ENCODE results near the gene ARSH.
"Not testable (repeated sequence)": the region's sequence is repeated elsewhere in the genome, so short reads cannot be mapped to it uniquely, and the experiment has no call there.

Gene ARSH, protein sequence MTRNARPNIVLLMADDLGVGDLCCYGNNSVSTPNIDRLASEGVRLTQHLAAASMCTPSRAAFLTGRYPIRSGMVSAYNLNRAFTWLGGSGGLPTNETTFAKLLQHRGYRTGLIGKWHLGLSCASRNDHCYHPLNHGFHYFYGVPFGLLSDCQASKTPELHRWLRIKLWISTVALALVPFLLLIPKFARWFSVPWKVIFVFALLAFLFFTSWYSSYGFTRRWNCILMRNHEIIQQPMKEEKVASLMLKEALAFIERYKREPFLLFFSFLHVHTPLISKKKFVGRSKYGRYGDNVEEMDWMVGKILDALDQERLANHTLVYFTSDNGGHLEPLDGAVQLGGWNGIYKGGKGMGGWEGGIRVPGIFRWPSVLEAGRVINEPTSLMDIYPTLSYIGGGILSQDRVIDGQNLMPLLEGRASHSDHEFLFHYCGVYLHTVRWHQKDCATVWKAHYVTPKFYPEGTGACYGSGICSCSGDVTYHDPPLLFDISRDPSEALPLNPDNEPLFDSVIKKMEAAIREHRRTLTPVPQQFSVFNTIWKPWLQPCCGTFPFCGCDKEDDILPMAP

DNA sequence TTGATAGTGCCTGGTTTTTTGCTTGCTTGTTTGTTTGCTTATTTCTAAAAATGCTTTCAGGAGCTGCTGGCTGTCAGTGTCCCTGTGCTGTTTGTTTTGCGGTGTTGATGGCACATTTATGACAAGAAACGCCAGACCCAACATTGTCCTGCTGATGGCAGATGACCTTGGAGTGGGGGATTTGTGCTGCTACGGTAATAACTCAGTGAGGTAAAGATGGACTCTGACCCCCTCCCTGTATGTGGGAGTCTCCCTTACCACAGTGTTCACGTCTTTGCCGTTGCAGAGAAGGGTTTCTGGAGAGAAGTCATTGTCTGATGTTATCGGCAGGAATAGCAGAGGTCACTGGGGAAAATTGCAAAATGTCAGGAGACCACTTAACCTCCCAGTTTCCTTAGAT lies at the start of gene ARSH:
Gene ARSH (plus strand): TSS at position 52 of the 400 bp plus-strand sequence. CDS start 67 bp downstream, at position 119.
- peaks cover 10% of the 10 kb centered on the region for H3K9me3 ChIP-seq (ENCODE audit: severe bottlenecking)
- no peak for DNase-seq
- H3K36me3 ChIP-seq: no peaks in the 10 kb centered on the region
- H3K27me3 ChIP-seq (ENCODE audit: insufficient read depth, low read depth, severe bottlenecking): peaks cover 12% of the 10 kb centered on the region
- no peak within 1 kb of the TSS for H3K27ac ChIP-seq
- H3K4me3 ChIP-seq (ENCODE audit: low read depth, low read length): no peak within 1 kb of the TSS
- TF ChIP-seq, protein P1, sequence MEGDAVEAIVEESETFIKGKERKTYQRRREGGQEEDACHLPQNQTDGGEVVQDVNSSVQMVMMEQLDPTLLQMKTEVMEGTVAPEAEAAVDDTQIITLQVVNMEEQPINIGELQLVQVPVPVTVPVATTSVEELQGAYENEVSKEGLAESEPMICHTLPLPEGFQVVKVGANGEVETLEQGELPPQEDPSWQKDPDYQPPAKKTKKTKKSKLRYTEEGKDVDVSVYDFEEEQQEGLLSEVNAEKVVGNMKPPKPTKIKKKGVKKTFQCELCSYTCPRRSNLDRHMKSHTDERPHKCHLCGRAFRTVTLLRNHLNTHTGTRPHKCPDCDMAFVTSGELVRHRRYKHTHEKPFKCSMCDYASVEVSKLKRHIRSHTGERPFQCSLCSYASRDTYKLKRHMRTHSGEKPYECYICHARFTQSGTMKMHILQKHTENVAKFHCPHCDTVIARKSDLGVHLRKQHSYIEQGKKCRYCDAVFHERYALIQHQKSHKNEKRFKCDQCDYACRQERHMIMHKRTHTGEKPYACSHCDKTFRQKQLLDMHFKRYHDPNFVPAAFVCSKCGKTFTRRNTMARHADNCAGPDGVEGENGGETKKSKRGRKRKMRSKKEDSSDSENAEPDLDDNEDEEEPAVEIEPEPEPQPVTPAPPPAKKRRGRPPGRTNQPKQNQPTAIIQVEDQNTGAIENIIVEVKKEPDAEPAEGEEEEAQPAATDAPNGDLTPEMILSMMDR (IDR thresholded peaks at IDR 0.05; ENCODE audit: low read depth, low read length): no peak

DNA sequence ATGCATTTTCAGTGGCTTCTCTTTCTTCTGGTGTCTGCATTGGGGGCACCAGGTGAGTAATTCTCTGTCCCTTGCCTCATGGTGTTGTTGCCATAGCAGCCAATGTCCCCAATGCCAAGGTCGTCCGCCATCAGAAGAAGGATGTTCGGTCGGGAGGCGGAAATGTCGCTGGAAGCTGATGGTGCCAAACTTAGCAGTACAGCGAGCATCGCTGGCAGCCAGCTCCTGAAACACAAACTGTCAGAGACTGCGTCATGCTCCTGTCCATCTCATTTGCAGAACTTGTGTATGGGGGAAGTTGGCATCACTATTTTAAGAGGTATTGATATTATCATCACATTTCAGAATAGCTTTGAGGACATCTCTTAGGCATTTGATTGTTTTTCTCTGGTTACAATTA lies 48.1 kb upstream of the ARSH start:
- no peak for DNase-seq
- Histone ChIP-seq H3K27me3 (ENCODE audit: insufficient read depth, low read depth, severe bottlenecking) (peaks cover 28% of the 10 kb centered on the region), H3K9me3 (ENCODE audit: severe bottlenecking) (peaks cover 2% of the 10 kb centered on the region), H3K27ac (no peak overlapping the region), H3K36me3 (no peaks in the 10 kb centered on the region), H3K4me3 (ENCODE audit: low read depth, low read length) (no peak overlapping the region)
- TF ChIP-seq, protein P1 (IDR thresholded peaks at IDR 0.05; ENCODE audit: low read depth, low read length): no peak

DNA sequence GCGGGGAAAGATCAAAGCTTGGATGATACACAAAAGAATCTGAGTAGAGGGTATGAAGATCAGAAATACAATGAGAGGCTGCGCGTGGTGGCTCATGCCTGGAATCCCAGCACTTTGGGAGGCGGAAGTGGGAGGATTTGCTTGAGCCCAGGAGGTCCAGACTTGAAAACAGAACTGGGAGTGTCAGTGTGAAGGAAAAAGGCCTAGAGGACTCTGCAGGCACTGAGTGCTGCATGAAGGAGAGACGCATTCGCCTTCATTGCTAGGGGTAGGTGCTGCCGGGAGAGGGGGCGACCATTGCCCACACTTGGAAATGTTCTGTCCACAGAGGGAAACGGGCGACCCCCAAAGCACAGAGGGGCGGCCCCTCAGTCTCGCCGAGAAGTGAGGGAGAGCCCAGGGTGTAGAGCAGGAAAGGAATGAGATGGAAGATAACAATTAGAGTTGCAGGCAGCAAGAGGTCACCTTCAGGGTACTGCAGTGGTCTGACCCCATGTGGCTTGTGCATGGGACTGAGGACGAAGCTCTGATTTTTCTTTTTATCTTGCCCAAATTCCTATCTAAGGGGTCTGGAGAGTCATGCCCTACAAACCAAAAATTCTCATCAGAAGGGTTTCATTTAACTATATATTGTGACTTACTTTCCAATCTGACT lies 45.4 kb upstream of the ARSH start:
- H3K27ac ChIP-seq: no peak overlapping the region
- peaks cover 24% of the 10 kb centered on the region for H3K27me3 ChIP-seq (ENCODE audit: insufficient read depth, low read depth, severe bottlenecking)
- no peak for DNase-seq
- TF ChIP-seq, protein P1 (IDR thresholded peaks at IDR 0.05; ENCODE audit: low read depth, low read length): no peak
- peaks cover 2% of the 10 kb centered on the region for H3K9me3 ChIP-seq (ENCODE audit: severe bottlenecking)
- no peaks in the 10 kb centered on the region for H3K36me3 ChIP-seq
- H3K4me3 ChIP-seq (ENCODE audit: low read depth, low read length): no peak overlapping the region

DNA sequence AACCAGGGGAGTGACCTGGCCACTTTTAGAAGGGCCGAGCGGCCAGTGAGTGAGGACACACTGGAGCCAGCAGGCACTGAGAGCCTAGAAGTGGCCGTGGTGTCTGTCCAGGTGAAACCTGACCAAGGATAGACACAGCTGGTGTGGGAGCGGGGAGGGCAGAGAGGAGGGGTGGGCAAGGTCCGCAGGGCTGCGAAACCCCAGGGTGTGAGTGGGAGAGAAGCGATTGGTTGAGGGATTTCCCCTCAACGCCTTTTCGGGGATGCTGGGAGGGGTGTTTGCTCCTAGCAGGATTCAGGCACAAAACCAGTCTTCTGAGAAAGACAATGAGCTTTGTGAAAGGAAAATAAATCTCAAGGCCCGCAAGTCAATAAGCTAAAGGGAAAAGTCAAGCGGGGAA lies 44.0 kb upstream of the ARSH start:
- no peaks in the 10 kb centered on the region for H3K36me3 ChIP-seq
- H3K9me3 ChIP-seq (ENCODE audit: severe bottlenecking): peaks cover 2% of the 10 kb centered on the region
- TF ChIP-seq, protein P1 (IDR thresholded peaks at IDR 0.05; ENCODE audit: low read depth, low read length): no peak
- no peak overlapping the region for H3K4me3 ChIP-seq (ENCODE audit: low read depth, low read length)
- no peak overlapping the region for H3K27ac ChIP-seq
- DNase-seq: no peak
- H3K27me3 ChIP-seq (ENCODE audit: insufficient read depth, low read depth, severe bottlenecking): peaks cover 24% of the 10 kb centered on the region

DNA sequence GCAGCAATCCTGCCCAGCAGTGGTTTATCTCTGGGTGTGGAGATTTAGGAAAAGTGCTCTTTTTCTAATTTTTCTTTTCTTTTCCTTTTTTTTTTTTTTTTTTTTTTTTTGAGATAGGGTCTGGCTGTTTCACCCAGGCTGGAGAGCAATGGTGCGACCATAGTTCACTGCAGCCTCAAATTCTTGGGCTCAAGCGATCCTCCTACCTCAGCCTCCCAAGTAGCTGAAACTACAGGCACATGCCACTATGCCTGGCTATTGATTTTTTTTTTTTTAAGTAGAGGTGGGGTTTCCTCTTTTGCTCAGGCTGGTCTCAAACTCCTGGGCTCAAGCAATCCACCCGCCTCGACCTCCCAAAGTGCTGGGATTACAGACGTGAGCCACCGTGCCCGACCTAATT lies 42.9 kb upstream of the ARSH start:
- peaks cover 24% of the 10 kb centered on the region for H3K27me3 ChIP-seq (ENCODE audit: insufficient read depth, low read depth, severe bottlenecking)
- not testable (repeated sequence) for H3K4me3 ChIP-seq (ENCODE audit: low read depth, low read length); H3K9me3 ChIP-seq (ENCODE audit: severe bottlenecking); H3K36me3 ChIP-seq; DNase-seq; H3K27ac ChIP-seq

DNA sequence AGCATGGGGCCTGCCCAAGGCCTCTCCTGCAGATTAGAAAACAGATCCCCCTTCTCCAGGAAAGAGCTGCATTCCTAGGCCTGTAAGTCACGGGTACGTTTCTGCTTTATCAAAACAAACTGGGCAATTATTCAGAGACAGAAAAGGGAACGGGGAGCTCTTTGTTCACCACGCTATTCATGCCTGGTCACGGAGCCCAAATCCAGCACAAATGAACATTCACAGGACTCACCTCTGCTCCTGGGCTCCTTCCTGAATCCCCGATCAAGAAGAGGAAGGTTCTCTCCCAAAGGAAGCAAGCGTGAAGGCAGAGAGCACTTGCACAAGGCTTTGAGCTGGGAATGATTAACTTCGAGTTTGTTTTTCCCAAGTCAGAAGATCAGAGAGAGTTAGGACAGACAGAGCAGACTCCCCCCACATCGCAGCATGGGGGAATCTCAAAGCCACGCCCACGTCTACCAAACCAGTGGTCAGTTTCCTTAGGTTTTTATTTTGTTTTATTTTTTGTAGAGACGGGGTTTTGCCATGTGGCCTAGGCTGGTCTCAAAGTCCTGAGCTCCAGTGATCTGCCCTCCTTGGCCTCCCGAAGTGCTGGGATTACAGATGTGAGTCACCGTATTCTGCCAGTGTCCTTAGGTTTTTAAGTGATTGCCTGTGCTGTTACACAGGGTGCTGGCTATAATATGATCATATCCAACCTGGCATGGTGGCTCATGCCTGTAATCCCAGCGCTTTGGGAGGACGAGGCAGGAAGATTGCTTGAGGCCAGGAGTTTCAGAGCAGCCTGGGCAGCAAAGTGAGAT lies 42.2 kb upstream of the ARSH start:
- not testable (repeated sequence) for H3K36me3 ChIP-seq; DNase-seq; H3K27ac ChIP-seq; H3K9me3 ChIP-seq (ENCODE audit: severe bottlenecking); H3K4me3 ChIP-seq (ENCODE audit: low read depth, low read length)
- H3K27me3 ChIP-seq (ENCODE audit: insufficient read depth, low read depth, severe bottlenecking): peaks cover 24% of the 10 kb centered on the region
